Measurements from ENCODE around the gene GNG7. TPM values are rescaled to one million over a fixed set of nuclear protein-coding genes. Genes with fewer than 3 reads are reported as not detected.
"Not testable (repeated sequence)": the region's sequence is repeated elsewhere in the genome, so short reads cannot be mapped to it uniquely, and the experiment has no call there.

GNG7 gene
- total RNA-seq, 2 donors from 2014 or later: 0.30 to 0.84 TPM

- Mint-ChIP-seq H3K27ac (no peak overlapping the region), H3K36me3 (no peaks in the 10 kb centered on the region), H3K9me3 (no peaks in the 10 kb centered on the region)
- no peak for DNase-seq (ENCODE audit: low spot score in 2 of 2)
- ATAC-seq: no peak
These were observed 34.2 kb downstream of the GNG7 start for GRCh38 chr19:2668175-2668763.

- not testable (repeated sequence) for H3K9me3 Mint-ChIP-seq; H3K36me3 Mint-ChIP-seq; DNase-seq (ENCODE audit: low spot score in 2 of 2); ATAC-seq; H3K27ac Mint-ChIP-seq
These were observed 35.1 kb downstream of the GNG7 start for GRCh38 chr19:2667349-2667748.

- DNase-seq (ENCODE audit: low spot score in 2 of 2): no peak
- Mint-ChIP-seq H3K27ac (no peak overlapping the region), H3K9me3 (no peaks in the 10 kb centered on the region), H3K36me3 (peaks cover 0 to 2% of the 10 kb centered on the region in 2 donors)
- ATAC-seq: no peak
These were observed 36.0 kb downstream of the GNG7 start for GRCh38 chr19:2666344-2666994.

DNA sequence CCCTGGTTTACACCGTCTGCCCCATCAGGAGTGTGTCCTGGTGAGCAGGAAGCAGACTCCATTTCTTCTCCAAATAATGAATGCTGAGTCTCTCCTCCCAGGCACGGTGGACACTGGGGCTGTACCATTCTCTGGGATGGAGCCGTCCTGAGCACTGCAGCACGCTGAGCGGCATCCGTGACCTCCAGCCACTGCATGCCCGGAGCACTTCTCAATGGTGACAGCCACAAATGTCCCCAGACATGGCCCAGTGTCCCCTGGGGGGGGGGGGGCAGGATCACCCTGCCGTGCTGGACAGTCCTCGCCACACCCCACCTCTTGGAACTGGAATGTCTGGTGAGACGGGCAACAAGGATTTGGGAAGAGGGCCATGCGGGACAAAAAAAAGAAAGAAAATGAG, 37.4 kb downstream of the GNG7 start:
- no peak for ATAC-seq
- no peak for DNase-seq (ENCODE audit: low spot score in 2 of 2)
- H3K27ac Mint-ChIP-seq: no peak overlapping the region
- H3K9me3 Mint-ChIP-seq: no peaks in the 10 kb centered on the region
- peaks cover 0 to 5% of the 10 kb centered on the region in 2 donors for H3K36me3 Mint-ChIP-seq

DNA sequence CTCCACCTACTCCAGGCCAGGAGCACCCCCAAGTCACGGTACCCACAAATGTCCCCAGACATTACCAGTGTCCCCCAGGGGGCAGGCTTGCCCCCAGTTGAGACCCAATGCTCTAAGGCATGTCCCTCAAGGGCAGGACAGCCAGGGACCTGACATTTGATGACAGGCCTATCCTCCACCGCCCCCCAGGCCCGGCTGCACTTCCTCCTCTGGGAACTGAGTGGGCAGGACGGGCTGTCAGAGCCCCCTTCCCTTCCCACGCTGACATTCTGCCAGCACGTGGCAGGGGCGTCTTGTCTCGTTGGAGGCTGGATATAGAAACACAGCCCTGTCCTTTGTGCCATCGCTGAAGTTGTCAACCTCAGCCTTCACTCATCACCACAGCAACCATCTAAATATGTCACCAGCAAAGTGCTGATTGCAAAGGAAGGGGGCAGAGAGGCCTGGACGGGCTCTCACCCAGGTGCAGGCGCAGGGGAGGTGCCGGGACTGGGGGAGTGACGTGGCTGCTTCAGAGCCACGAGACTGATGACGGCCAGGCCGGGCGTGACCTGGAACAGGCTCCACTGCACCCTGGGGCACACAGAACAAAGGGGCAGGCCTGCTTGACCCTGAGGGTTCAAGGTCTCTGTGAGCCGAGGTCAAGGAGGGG, 38.4 kb downstream of the GNG7 start:
- ATAC-seq (no peak), DNase-seq (ENCODE audit: low spot score in 2 of 2) (no peak)
- H3K9me3 Mint-ChIP-seq: no peaks in the 10 kb centered on the region
- H3K36me3 Mint-ChIP-seq: peaks cover 0 to 5% of the 10 kb centered on the region in 2 donors
- peak overlapping the region in 1 of 2 donors; percentile 33 for H3K27ac Mint-ChIP-seq

DNA sequence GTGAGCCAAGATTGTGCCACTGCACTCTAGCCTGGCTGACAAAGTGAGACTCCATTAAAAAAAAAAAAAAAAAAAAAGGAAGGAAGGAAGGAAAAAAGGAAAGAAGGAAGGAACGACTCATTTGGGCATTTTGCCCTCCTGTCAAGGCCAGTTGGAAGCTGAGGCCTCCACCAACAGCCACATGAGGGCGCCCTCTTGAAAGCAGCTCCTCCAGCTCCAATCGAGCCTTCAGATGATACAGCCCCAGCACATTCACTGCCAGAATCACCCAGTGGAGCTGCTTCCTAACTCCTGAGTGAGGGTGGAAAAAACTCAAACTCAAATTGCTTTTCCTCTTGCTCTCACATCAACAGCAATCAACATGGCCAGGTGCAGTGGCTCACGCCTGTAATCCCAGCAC, 40.9 kb downstream of the GNG7 start:
- no peak for DNase-seq (ENCODE audit: low spot score in 2 of 2)
- H3K36me3 Mint-ChIP-seq: peaks cover 0 to 5% of the 10 kb centered on the region in 2 donors
- ATAC-seq: no peak
- H3K9me3 Mint-ChIP-seq: no peaks in the 10 kb centered on the region
- no peak overlapping the region for H3K27ac Mint-ChIP-seq

DNA sequence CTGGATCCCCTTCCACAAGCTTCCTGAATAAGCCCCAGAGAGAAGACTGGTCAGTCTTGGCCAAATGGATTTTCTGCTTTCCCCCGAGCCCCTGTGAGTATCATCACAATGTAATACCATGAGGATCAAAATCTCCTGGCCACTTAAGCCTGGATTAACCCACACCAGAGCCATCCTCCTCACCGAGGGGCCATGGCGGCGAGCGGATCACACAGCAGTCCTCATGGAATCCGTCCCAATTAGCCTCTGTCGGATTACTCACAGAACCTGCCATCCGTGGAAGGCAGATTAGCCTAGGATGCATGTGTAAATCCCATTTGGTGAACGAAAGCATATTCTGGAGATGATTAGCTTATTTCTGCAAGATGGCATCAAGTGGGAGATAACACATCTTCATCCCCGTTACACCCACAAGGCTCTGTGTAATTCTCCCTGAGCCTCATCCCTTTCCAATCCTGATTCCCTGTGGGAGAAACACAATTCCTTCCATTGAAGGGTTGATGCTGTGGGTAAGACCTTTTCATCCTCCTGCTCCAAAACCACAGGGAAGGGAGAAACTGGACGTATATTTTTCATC, 42.5 kb downstream of the GNG7 start:
- ATAC-seq: no peak
- Mint-ChIP-seq H3K27ac (no peak overlapping the region), H3K9me3 (no peaks in the 10 kb centered on the region), H3K36me3 (peaks cover 0 to 5% of the 10 kb centered on the region in 2 donors)
- no peak for DNase-seq (ENCODE audit: low spot score in 2 of 2)

GRCh38 chr19:2656533-2656932, 46.0 kb downstream of the GNG7 start:
- DNase-seq (ENCODE audit: low spot score in 2 of 2): no peak
- peaks cover 0 to 4% of the 10 kb centered on the region in 2 donors for H3K36me3 Mint-ChIP-seq
- H3K9me3 Mint-ChIP-seq: no peaks in the 10 kb centered on the region
- no peak for ATAC-seq
- H3K27ac Mint-ChIP-seq: no peak overlapping the region

DNA sequence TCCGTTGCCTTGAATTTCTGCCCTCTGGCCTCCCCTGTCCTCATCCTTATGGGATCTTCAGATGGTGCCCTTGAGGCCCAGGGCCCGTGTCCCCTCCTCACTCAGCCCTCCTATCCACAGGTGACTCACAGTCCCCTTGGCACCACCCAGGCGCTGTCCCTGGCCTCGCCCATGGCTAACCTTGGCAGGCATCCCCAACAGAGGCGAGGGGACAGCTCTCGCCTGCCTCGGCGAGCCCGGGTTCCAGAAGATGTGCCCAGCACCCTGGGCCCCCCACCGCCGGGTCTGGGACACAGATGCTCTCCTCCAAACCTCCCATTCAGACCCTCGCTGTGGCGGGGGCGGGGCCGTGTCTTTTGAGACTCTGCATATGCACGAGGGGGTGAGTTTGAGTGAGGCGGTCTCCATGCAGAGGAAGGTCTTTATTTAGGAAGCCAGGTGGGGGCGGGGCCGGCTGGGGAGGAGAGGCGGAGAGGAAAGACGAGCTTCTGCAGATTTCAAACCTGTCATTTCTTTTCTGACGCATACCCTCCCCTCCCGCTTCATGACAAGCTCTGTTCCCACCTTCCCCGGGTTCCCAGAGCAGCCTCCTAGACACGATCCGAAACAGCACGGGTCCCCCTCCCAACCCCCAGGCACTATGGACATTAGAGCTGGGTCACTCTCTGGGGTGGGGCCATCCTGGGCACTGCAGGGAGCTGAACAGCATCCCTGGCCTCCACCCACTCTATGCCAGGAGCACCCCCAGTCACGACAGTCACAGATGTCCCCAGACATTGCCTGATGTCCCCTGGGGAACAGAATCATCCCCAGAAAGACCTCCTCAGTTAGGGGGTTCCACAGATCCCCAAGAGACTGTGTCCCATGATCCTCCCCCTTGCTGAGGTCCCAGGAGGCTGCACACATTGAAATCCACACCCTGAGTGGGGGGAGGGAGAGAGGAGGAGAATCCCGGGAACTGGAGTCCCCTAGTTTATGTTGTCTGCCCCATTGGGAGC, 48.5 kb downstream of the GNG7 start:
- no peaks in the 10 kb centered on the region for H3K36me3 Mint-ChIP-seq
- DNase-seq (ENCODE audit: low spot score in 2 of 2): no peak
- peak overlapping the region in 1 of 2 donors; percentile 68 for H3K27ac Mint-ChIP-seq
- ATAC-seq: no peak
- H3K9me3 Mint-ChIP-seq: no peaks in the 10 kb centered on the region

- H3K27ac Mint-ChIP-seq: no peak overlapping the region
- DNase-seq (ENCODE audit: low spot score in 2 of 2): no peak
- ATAC-seq: no peak
- no peaks in the 10 kb centered on the region for H3K36me3 Mint-ChIP-seq
- no peaks in the 10 kb centered on the region for H3K9me3 Mint-ChIP-seq
These were observed 49.3 kb downstream of the GNG7 start for GRCh38 chr19:2653218-2653617.

DNA sequence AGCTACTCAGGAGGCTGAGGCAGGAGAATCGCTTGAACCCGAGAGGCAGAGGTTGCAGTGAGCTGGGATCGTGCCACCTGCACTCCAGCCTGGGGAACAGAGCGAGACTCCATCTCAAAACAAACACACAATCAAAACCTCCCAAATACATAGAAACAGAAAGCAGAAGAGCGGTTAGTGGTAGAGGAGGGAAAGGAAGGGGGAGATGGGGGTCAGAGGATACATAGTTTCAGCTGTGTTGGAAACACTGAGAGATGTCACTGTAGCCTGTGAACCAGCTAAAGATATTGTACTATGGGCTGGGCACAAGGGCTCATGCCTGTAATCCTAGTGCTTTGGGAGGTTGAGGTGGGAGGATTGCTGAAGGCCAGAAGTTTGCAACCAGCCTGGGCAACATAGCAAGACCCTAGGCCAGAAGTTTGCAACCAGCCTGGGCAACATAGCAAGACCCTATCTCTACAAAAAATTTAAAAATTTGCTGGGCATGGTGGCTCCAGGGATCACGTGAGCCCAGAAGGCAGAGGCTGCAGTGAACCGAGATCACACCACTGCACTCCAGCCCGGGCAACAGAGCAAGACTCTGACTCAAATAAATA, 49.9 kb downstream of the GNG7 start:
- no peaks in the 10 kb centered on the region for H3K36me3 Mint-ChIP-seq

GRCh38 chr19:2651002-2651733, 51.3 kb downstream of the GNG7 start:
- not testable (repeated sequence) for DNase-seq (ENCODE audit: low spot score in 2 of 2); H3K27ac Mint-ChIP-seq; ATAC-seq; H3K9me3 Mint-ChIP-seq; H3K36me3 Mint-ChIP-seq

More for the DNA sequence above, 49.9 kb downstream of the GNG7 start:
- Mint-ChIP-seq H3K9me3 (no peaks in the 10 kb centered on the region), H3K27ac (no peak overlapping the region)
- no peak for ATAC-seq
- no peak for DNase-seq (ENCODE audit: low spot score in 2 of 2)

DNA sequence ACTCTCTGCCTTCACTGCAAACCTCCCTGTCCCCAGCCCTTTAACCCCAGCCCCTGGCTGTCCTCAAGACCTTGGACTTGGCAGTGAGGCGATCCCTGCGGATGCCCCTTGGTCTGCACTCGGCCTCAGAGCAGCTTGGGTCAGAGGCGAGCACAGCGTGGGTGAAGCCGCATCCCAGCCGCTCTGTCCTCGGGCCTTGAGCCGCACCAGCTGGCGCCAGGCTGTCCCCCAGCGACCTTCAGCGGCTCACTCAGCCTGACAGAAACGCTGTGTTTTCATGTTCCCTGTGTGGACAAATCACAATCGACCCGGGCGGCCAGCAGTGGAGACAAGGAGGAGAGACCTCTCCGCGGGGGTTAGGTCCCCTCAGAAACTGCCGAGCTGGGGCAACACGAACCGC, 52.0 kb downstream of the GNG7 start:
- Mint-ChIP-seq H3K27ac (no peak overlapping the region), H3K36me3 (no peaks in the 10 kb centered on the region), H3K9me3 (no peaks in the 10 kb centered on the region)
- DNase-seq (ENCODE audit: low spot score in 2 of 2) (no peak), ATAC-seq (no peak)

GRCh38 chr19:2648528-2648937, 54.0 kb downstream of the GNG7 start:
- Mint-ChIP-seq H3K27ac (no peak overlapping the region), H3K9me3 (no peaks in the 10 kb centered on the region), H3K36me3 (no peaks in the 10 kb centered on the region)
- peak; percentile 83 to 86 for ATAC-seq
- DNase-seq (ENCODE audit: low spot score in 2 of 2): peak; percentile 63 to 80

- no peaks in the 10 kb centered on the region for H3K36me3 Mint-ChIP-seq
- no peak overlapping the region for H3K27ac Mint-ChIP-seq
- DNase-seq (ENCODE audit: low spot score in 2 of 2): no peak
- no peaks in the 10 kb centered on the region for H3K9me3 Mint-ChIP-seq
- ATAC-seq: peak in 1 of 2 donors; percentile 40
These were observed 54.4 kb downstream of the GNG7 start for GRCh38 chr19:2648099-2648498.
